ENCODE measurements around the gene ANXA8.
"Not testable (repeated sequence)": the region's sequence is repeated elsewhere in the genome, so short reads cannot be mapped to it uniquely, and the experiment has no call there.

ANXA8 gene

DNA sequence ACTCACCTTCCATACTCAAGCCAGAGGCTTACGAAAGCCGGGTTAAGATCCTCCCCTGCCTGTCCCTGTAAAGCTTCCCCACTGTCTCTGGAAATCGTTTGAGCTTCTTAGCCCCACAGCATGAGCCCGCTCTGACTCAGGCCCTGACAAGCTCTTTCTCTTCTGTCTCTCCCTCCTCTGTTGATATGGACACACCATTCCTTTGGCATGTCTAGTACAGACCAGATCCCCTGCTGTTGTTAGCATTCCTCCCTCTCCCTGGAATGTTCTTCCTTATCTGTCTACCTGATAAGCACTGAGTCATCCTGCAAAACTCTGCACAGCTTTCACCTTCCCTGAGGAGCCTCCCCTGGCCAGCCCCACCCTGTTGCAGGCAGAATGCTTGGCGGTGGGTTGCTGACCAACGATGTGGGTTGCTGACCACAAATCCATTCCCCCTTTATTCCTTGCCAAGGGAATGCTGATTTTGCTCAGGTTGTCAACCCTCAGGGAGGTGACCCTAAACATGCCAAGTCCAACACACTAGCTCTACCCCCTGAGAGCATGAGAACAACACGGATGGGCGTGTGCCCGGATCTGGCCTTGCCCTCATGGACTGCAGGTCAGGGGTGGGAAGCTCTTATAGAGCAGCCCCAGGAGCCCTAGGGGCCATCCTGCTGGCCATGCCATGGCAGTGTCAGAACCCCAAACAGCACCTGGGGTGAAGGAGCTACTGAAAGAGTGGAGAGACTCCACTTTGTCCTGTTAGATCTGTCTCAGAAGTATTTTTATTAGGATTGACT, 21.1 kb downstream of the ANXA8 start:
- DNase-seq (ENCODE audit: low spot score): not testable (repeated sequence)

GRCh38 chr10:47461261-47461687, 22.6 kb downstream of the ANXA8 start:
- not testable (repeated sequence) for DNase-seq (ENCODE audit: low spot score)

DNA sequence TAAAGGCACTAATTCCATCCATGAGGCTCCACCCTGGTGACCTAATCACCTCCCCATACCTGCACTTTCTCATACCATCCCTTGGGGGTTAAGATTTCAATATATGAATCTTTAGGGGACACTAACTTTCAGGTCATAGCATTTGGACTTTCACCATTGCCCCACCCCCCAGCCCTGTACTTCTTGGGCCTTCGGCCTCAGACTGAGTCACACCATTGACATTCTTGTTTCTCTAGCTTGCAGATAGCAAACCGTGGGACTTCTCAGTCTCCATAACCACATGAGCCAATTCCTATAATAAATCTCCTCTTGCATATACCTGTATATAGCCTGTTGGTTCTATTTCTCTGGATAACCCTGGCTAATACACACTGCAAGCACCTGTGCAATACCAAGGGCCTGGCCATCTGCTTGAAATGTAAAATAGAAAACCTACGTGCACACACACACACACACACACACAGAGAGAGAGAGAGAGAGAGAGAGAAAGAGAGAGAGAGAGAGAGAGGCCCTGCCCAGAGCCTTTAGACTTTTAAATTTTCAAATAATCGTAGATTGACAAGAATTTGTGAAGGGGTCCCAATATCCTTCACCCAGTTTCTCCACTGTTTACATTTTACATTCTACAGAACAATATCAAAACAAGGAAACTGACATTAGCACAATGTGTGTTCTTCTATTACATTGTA, 25.3 kb downstream of the ANXA8 start:
- DNase-seq (ENCODE audit: low spot score): no peak

DNA sequence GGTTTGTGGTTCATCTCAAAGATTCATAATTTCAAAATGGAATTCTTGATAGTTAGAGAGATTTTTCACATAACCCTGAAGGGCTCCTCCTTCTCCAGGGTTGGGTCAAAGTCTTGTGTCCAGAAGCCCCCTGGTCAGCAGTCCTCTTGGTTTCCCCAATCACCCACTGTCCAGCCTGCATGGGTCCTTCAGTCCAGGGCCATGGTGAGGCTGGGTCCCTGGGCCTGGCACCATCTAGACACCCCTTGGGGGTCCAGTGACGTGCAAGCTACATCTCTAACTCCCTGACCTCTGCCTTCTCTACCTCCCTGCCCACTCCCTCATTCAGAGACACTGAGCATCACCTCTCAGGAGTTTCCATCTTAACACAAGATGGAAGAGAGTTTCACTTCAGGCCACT, 26.1 kb downstream of the ANXA8 start:
- DNase-seq (ENCODE audit: low spot score): no peak

DNA sequence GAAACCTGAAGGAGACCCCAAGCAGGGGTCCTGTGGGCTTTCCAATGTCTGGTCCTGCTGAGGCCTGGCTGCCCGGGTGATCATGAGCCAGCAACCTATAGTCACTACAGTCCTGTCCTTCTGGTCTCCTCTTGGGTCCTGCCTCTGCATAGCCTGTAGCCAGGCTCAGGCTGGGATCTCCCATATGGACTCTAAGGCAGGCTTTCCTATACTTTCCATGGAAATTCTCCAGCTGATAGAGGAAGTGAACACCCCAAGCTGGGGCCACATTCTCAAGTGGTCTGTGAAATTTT, 26.4 kb downstream of the ANXA8 start:
- no peak for DNase-seq (ENCODE audit: low spot score)

- DNase-seq (ENCODE audit: low spot score): no peak
These were observed 27.0 kb downstream of the ANXA8 start for GRCh38 chr10:47456794-47457527.

GRCh38 chr10:47456079-47456785, 27.7 kb downstream of the ANXA8 start:
- no peak for DNase-seq (ENCODE audit: low spot score)

DNA sequence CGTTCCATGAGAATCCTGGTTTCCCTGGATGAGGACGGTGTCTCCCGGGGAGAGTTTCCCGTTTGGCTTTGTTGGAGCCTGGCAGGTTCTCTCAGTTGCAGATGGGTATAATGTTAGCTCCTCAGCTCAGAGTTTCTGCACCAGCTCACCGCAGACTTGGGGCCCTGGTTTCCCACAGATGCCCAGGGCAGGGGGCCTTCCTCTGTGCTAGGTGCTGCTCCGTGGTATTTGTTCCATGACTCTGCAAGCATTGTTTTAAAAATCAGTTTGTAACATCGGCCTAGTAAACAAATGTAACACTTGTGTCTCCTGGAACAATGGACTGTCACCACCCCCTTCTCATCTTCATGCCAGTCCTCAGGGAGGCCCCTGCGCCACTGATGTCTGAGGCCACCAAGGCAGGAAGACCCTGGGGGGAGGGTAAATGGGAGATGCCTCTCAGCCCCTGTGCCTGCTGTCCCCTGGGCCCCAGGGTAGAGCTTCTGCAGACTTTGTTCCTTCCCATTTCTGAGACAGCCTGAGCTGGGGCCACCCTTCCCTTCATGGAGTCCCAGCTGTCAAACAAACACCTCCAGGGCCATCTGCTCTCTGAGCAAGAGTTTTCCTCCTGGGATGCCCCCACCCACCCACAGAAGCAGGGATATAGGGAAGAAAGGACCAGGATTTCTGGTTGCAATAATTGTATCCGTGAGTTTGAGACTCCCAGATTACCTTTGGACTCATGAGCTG, 28.4 kb downstream of the ANXA8 start:
- not testable (repeated sequence) for DNase-seq (ENCODE audit: low spot score)

DNA sequence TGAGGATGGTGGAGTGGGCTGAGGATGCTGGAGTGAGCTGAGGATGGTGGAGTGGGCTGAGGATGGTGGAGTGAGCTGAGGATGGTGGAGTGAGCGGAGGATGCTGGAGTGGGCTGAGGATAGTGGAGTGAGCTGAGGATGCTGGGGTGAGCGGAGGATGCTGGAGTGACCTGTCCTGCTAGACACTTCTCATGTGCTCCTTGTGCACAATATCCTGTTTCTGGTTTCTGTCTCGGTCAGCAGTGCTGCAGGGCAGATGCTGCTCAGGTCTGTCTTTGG, 29.2 kb downstream of the ANXA8 start:
- no peak for DNase-seq (ENCODE audit: low spot score)

- no peak for DNase-seq (ENCODE audit: low spot score)
These were observed 29.7 kb downstream of the ANXA8 start for GRCh38 chr10:47454008-47454779.

- DNase-seq (ENCODE audit: low spot score): no peak
These were observed 30.5 kb downstream of the ANXA8 start for GRCh38 chr10:47453141-47454007.

DNA sequence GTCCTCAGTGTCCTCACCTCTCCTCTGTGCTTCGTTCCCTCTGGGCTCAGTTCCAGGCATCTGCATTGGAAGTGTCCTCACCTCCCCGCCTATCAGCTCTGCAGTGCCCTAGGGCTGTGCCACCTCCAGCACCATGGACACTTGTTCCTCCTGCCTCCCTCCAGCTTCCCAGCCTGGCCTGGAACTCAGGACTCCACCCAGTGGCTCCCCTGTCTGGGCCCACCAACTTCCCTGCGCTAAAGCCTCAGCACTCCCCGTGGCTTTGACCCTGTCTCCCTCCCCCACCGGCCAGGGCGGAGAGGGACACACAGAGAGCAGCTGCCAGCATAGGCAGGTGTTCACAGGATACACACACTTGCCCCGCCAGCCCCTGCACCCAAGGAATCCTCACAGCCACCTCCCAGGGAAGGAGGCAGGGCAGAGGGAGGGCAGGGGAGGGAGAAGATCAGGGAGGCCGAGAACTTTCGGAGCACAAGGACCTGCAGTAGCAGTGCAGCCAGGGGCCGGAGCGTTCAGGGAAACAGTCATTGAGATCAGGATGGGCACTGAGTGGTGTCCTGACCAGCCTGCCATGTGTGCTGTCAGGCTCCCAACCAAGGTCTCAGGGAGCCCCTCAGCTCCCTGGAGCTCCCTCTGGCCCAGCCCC, 31.3 kb downstream of the ANXA8 start:
- DNase-seq (ENCODE audit: low spot score): no peak

GRCh38 chr10:47451998-47452494, 31.9 kb downstream of the ANXA8 start:
- no peak for DNase-seq (ENCODE audit: low spot score)

- DNase-seq (ENCODE audit: low spot score): no peak
These were observed 32.5 kb downstream of the ANXA8 start for GRCh38 chr10:47451273-47451997.

DNA sequence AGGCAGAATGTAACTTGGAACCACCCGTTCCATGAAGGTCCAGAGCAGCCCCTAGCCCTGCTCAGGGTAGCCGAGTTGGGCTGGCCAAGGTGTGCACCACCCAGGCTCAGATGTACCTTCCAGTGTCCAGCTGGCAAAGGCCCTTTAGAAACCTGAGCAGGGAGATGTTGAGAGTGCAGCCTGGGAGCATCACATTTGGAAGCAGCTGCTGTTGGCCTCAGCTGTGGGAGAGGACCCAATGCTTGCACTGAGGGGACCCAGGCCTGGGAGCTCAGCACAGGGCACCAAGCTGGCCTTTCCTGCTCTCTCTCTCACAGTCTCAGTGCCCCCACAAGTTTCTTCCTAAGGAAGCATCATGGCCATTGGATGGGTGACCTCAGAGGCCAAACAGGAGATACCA, 33.5 kb downstream of the ANXA8 start:
- no peak for DNase-seq (ENCODE audit: low spot score)

- no peak for DNase-seq (ENCODE audit: low spot score)
These were observed 33.9 kb downstream of the ANXA8 start for GRCh38 chr10:47449979-47450378.

DNA sequence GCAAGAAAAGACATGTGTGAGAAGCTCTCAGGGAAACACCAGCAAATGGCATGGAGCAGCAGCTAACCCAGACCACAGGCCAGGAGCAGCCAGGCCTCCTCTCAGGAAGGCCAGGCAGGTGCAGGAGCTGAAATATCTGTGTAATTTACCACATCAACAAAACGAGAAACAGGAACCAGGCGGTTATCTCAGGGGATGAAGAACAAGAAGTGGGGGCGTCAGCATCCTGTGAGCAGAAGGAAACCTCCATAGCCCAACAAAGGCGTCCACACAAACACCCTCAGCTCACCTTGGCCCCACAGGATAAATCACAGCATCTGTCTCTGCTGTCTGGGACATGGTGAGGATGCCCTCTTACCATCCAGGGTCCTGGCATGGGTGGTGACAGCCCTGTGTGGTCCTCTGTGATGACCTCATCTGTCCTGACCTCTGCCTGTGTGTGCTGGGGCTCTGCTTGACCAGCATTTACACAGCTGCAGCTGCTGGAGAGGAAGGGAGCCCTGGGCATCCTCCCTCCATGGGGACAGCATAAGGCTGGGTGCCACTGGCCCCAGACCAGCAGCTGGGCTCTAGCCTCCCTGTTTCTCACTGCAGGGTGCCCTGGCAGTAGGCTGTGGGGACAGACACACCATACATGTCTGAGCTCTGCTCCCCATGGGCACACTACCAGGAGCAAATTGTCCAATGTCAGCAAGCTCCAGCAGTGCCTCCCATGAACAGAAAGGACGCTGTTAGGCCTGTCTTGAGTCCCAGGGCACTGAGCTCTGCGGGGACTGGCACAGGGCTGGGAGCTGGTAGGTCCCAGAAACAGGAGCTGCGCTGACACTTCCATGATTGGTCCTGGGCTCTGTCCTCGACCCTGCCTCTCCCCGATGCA, 34.6 kb downstream of the ANXA8 start:
- no peak for DNase-seq (ENCODE audit: low spot score)

DNA sequence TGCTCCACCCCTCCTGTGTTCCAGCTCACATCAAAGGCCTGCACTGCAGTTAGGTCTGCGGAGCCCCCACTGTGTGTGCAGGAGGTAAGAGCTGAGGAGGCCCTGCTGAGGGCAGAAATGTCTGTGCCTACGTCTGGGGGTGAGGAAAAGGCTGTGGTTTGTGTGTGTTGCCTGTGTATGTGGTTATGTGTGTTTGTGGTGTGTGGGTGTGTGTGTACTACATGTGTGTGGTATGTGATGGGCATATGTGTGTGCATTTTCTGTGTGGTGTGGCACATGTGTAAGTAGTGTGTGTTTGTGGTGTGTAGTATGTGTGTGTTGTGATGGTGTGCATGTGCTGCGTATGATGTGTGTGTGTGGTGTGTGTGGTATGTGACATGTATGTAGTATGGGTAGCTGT, 36.2 kb downstream of the ANXA8 start:
- no peak for DNase-seq (ENCODE audit: low spot score)
